Neural crest cell (in vitro differentiated cells): ENCODE measurements around the gene SH3RF3. TPM values are rescaled to one million over a fixed set of nuclear protein-coding genes. Genes with fewer than 3 reads are reported as not detected.

ENCODE experiments used
- DNase-seq: peaks from one replicate; pipeline ENCODE4 v3.0.0; 2021; ENCODE audit warnings: low read depth, mixed read lengths, low spot score
- H3K27ac Mint-ChIP-seq: one replicate; pipeline ENCODE4 v1.8.0; 2021; ENCODE audit warnings: mild to moderate bottlenecking, mixed read lengths; ENCODE audit not compliant: unreplicated experiment
- H3K27me3 Mint-ChIP-seq: 2 replicates; pipeline ENCODE4 v1.8.0; 2021; ENCODE audit warnings: low read depth, mild to moderate bottlenecking, mixed read lengths
- H3K36me3 Mint-ChIP-seq: 2 replicates; pipeline ENCODE4 v1.8.0; 2021; ENCODE audit warnings: low read depth, mild to moderate bottlenecking, mixed read lengths
- H3K4me1 Mint-ChIP-seq: 2 replicates; pipeline ENCODE4 v1.8.0; 2021; ENCODE audit warnings: mixed read lengths
- H3K4me3 Mint-ChIP-seq: one replicate; pipeline ENCODE4 v1.8.0; 2021; ENCODE audit warnings: mild to moderate bottlenecking, mixed read lengths
- H3K9me3 Mint-ChIP-seq: 2 replicates; pipeline ENCODE4 v1.8.0; 2021; ENCODE audit warnings: mixed read lengths
- total RNA-seq: library from RNA; stranded (reverse); gene quantifications from 2 replicates; pipeline ENCODE4 v1.2.1, GENCODE V29; 2021
- TF ChIP-seq, protein P1 (sequence below): fragments of 200-600 bp; sonication (generic); conservative IDR thresholded peaks from 2 replicates; pipeline ENCODE4 v1.5.0; 2021; ENCODE audit warnings: antibody characterized with exemption, mild to moderate bottlenecking

The SH3RF3 gene
- total RNA-seq, 1 donor from 2014 or later: 0.70 TPM

DNA sequence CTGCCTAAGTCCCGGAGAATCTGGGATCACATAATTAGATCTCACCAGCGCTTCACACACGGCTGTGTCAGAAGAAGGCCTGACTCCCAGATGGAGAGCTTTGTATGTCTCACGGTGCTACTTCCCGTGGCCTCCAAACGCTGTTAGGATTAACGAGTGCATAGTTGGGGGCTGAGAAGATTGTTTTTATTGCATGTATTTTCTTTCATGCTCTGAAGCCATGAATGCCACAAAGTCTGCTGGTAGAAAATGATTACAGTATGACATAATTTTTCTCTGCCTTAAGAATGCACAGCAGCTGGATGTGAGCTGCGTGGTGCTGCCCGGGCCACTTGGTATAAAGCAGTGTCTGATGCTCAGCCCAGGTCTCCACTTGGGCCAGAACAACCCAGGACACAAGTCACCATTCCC lies 318.3 kb downstream of the SH3RF3 start:
- no peak for DNase-seq
- Mint-ChIP-seq H3K27ac (no peak overlapping the region), H3K27me3 (no peaks in the 10 kb centered on the region), H3K9me3 (peaks cover 12% of the 10 kb centered on the region), H3K4me1 (peaks cover 10% of the 10 kb centered on the region), H3K36me3 (peaks cover 6% of the 10 kb centered on the region), H3K4me3 (no peak overlapping the region)
- TF ChIP-seq, protein P1, sequence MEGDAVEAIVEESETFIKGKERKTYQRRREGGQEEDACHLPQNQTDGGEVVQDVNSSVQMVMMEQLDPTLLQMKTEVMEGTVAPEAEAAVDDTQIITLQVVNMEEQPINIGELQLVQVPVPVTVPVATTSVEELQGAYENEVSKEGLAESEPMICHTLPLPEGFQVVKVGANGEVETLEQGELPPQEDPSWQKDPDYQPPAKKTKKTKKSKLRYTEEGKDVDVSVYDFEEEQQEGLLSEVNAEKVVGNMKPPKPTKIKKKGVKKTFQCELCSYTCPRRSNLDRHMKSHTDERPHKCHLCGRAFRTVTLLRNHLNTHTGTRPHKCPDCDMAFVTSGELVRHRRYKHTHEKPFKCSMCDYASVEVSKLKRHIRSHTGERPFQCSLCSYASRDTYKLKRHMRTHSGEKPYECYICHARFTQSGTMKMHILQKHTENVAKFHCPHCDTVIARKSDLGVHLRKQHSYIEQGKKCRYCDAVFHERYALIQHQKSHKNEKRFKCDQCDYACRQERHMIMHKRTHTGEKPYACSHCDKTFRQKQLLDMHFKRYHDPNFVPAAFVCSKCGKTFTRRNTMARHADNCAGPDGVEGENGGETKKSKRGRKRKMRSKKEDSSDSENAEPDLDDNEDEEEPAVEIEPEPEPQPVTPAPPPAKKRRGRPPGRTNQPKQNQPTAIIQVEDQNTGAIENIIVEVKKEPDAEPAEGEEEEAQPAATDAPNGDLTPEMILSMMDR: no peak

DNA sequence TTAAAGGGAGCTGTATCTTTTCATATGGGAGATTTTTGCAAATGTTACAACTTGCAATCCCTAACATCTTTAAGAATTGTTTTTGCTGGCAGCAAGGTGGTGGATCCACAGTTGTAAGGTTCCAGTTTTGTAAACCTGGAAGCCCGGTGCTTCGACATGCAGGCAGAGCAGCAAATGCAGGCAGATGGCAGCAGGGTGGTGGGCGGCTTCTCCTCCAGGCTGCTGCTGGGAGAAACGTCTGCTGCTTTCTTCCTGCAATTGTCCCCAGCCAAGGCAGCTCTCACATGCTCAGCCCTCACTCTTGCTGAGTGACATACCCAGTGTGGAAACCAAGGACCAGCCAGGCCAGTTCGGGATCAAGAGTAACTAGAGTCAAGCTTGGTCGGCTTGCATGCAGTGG lies 318.8 kb downstream of the SH3RF3 start:
- DNase-seq: no peak
- Mint-ChIP-seq H3K9me3 (peaks cover 12% of the 10 kb centered on the region), H3K36me3 (peaks cover 6% of the 10 kb centered on the region), H3K4me1 (peaks cover 10% of the 10 kb centered on the region), H3K27ac (no peak overlapping the region), H3K27me3 (no peaks in the 10 kb centered on the region), H3K4me3 (no peak overlapping the region)
- TF ChIP-seq, protein P1: no peak

DNA sequence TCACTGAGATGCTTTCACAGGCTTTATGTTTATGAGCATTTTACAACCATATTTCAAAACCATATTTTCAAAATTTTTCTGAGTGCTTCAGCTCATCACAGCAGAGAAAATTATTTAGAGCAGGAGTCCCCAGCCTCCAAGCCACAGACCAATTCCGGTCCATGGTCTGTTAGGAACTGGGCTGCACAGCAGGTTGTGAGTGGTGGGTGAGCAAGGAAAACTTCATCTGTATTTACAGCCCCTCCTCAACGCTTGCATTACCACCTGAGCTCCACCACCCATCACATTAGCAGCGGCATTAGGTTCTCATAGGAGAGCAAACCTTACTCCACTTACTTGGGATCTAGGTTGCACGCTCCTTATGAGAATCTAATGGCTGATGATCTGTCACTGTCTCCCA lies 319.2 kb downstream of the SH3RF3 start:
- H3K4me3 Mint-ChIP-seq: no peak overlapping the region
- H3K27me3 Mint-ChIP-seq: no peaks in the 10 kb centered on the region
- H3K4me1 Mint-ChIP-seq: peaks cover 10% of the 10 kb centered on the region
- TF ChIP-seq, protein P1: no peak
- peaks cover 6% of the 10 kb centered on the region for H3K36me3 Mint-ChIP-seq
- DNase-seq: no peak
- H3K9me3 Mint-ChIP-seq: peaks cover 12% of the 10 kb centered on the region
- H3K27ac Mint-ChIP-seq: no peak overlapping the region

- no peak overlapping the region for H3K27ac Mint-ChIP-seq
- DNase-seq: no peak
- peaks cover 6% of the 10 kb centered on the region for H3K36me3 Mint-ChIP-seq
- TF ChIP-seq, protein P1: no peak
- H3K4me1 Mint-ChIP-seq: peaks cover 10% of the 10 kb centered on the region
- H3K9me3 Mint-ChIP-seq: peaks cover 8% of the 10 kb centered on the region
- no peaks in the 10 kb centered on the region for H3K27me3 Mint-ChIP-seq
- H3K4me3 Mint-ChIP-seq: no peak overlapping the region
These were observed 320.2 kb downstream of the SH3RF3 start for GRCh38 chr2:109448946-109449788.

- Mint-ChIP-seq H3K27ac (no peak overlapping the region), H3K36me3 (no peaks in the 10 kb centered on the region), H3K27me3 (no peaks in the 10 kb centered on the region), H3K9me3 (peaks cover under 1% of the 10 kb centered on the region), H3K4me1 (peaks cover 10% of the 10 kb centered on the region), H3K4me3 (no peak overlapping the region)
- TF ChIP-seq, protein P1: no peak
- DNase-seq: no peak
These were observed 321.7 kb downstream of the SH3RF3 start for GRCh38 chr2:109450574-109451273.
